HT1080 (cell line): ENCODE measurements around the gene TBC1D9B. TPM values are rescaled to one million over a fixed set of nuclear protein-coding genes. Genes with fewer than 3 reads are reported as not detected.
A peak's percentile ranks its signal among the peaks of the same experiment; 100 is the strongest.

ENCODE experiments used
- DNase-seq: peaks from one replicate; pipeline ENCODE4 v3.0.0-alpha.2; 2015; ENCODE audit warnings: low read depth
- total RNA-seq: library from RNA; depleted of rRNA; stranded (reverse); fragments of >200 nt; shearing (Covaris generic); gene quantifications from 2 replicates; pipeline ENCODE4 v1.2.3, GENCODE V29; 2014

The TBC1D9B gene
- total RNA-seq, 1 experiment from 2014 or later, result 46.2 TPM

DNA sequence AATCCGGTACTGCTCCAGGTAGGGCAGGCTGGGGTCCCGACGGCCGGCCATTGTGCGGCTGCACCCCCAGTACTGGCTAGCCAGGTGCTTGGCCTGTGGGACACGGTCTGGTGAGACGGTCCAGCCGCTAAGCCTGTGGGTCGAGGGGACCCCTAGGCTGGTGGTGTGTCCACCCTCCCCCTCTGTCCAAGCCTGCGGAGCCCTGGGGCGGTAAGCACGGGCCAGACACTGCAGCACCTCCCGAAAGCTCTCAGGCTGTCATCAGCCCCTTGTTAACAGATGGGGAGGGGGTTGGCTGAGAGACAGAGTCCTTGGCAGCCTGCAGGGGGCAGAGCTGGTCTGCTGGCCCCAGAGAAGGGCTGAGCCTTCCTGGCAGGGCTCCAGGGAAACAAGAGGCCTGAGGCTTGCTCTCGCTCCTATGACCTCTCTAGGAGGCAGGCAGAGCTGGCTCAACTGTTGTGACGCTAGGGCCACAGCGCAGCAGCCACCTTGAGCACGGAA, 37.2 kb downstream of the TBC1D9B start:
- peak; percentile 18 for DNase-seq

DNA sequence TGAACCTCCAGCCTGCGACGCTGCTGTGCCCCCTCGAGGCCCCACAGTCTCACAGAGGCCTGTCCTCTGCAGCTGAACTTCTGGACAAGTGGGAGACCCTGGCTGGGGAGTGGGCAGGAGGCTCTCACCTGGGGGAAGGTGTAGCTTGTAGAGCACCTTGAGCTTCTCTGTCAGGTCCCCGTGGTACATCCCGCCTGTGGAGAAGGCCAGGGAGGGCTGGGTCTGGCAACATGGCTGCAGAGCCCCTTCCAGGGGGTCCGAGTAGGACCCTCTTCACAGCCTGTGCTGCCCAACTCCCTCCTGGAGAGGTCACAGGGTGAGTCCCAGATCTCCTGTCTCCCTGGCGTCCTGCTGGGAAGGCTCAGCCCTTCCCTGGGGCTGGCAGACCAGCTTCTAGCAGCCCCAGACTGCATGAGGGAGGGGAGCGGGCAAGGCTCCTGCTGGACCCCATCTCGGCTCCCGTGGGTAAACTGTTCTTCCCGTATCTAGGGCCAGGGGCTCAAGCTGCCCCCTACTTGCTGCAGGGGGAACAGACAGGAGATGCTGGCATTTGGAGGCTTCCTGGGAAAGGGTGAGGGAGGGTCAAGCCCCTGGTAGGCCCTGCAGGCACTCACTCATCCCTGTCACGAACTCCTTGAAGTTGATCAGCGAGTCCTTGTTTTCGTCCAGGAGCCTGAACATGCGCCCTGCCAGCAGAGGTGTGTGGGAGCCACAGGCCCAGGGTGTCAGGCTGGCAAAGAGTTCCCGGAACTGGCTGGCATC, 37.9 kb downstream of the TBC1D9B start:
- no peak for DNase-seq

DNA sequence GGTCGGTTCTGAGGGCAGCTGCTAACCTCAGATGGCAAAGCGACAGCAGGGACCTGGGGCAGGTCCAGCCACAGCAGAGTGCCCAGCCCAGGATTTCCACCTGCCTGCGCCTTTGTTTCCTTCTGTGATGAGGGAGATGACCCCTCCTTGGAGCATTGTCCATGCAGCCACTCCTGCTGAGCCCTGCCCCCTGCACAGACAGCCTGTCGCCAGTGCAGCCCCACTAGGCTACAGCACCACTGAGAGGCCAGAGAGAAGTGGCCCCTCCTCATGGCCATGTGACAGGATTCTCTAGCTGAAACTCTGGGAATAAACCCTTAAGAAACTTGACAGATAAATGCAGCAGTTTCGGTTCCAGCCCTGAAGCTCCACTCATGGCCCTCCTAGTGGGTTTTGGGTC, 38.6 kb downstream of the TBC1D9B start:
- DNase-seq, result no peak

DNA sequence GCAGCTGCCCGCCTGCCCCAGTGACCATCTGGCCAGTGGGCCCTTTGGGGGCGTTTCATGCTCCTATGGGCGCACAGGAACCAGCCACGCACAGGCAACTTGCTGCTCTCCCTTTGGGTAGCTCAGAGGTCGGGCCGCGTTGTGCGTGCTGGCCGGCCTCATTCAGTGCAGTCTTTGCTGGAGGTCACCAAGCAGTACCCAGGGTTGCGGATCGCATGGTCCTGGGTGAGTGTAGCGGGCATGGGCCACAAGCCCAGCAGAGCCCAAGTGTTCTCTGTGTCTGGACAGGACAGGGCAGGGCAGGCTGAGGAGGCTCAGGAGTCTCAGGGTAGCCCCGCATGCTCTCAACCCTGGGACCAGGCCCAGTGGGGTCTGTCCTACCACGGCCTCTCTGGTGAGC, 39.2 kb downstream of the TBC1D9B start:
- no peak for DNase-seq

DNA sequence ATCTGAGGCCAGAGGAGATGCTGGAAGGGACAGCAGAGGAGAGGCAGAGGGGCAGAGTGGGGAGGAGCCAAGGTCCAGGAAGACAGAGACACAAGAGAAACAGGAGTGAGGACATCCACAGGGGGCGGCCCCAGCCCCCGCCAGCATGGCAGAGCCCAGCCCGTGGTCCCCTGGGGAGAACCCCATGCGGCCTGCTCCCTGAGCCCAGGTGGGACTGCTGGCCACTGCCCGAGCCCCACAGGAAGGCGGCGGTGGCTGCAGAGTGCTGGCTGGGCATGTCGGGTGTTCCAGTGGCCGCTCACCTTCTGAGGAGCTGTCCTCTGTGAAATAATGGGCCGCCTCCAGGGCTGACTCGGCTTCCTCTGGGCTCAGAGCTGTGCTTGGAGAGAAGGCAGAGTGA, 40.2 kb downstream of the TBC1D9B start:
- DNase-seq, result no peak

DNA sequence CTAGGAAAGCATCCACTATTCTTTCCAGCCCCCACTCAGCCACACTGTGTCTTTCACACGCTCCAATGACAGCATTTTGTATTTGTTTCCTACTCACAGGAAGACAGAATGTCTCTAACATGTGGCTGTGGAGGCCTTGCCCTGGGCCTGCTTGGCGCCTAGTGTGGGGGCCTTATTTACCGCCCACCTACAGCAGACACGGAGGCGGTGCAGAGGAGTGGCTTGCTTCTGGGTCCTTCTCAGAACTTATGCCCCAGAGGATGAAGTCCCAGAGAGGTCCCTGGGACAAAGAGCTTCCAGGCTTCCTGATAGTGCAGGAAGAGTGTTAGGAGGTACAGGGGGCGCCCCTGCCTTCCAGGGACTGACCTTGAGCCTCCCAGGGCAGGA, 40.6 kb downstream of the TBC1D9B start:
- no peak for DNase-seq

DNA sequence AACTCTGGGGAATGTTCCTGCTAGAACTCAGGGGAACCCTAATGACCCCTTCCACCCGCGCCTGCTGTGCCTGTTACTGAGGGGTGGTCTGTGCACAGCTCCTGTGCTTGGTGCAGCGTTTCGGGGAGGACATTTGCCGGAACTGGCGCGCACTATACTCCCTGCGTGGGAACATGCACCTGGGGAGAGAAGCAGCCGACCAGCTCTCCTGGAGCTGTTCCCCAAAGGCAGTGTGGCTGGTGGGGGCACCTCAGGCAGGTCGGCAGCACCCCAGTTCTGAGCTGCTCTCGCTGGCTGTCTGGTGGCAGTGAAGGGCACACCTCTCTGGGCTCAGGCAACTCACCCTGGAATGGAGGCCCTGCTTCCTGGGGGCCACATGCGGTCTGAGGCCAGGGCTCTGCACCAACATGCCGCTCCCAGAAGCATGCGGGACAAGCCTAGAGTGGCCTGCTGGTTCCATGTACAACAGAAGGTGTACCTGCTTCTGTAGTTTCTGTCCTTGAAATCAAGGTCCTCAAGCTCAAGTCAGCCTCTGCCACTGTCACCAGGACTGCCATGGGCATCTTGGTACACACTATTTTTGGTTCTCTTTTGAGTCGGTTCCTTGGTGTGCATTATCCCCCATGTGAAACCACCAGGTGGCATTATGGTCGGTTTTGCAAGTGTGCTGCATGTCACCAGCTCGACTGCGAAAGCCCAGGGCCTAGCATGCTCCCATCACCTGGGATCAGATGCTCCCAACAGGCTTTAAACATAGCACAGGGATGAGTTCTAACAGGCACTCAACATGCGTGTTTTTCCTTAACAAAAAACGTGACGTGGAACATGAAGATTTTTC, 41.2 kb downstream of the TBC1D9B start:
- DNase-seq, result no peak

DNA sequence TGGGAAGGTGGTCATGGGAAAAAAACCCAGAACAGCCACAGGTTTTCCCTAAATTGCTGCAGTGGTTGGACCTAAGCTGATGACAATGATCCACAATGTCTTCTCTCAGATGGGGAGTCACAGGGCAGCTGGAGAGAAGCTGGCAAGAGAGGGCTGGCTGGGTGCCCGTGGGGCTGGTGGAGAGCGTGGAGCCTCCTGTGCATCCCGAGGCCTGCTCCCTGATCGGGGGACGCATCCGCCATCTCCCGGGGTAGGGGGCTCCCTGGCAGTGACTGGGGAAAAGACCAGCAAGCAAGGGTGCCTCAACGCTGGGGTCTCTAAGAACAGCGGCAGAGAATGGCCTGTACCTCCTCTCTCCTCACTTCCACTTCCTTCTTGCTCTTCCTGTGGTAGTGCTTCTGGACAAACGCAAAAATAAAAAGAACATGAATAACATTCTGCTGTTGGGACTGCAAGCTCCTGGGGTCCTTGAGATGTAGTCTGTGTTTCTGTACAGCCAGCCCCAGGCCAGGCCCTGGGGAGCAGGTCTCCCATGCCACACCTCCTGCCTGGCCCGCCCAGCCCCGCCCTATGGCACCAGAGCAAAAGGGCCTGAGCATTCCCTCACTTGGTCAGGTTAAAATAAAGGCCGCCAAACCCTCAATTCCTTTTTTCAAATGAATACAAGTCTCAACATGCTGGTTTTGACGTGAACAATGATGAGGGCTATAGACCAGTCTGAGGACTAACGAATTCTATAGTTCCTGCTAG, 42.0 kb downstream of the TBC1D9B start:
- no peak for DNase-seq

DNA sequence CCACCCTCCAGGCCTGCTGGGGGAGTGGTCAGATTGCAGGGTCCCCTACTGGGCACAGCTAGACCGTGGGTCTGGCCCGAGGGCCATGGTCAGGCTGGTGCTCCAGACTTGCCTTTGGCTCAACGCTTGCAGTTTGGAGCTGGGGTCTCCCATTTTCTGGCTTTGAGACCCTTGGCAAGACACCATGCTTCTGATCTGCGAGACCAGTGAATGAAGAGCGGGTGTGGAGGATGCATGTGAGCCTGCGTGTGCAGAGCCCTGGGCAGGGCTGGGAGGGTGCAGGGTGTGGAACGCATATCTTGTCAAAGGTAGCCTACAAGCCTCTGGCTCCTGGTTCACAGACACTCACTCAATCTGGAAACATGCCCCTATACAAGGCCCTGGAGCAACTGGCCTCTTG, 43.0 kb downstream of the TBC1D9B start:
- DNase-seq, result no peak

DNA sequence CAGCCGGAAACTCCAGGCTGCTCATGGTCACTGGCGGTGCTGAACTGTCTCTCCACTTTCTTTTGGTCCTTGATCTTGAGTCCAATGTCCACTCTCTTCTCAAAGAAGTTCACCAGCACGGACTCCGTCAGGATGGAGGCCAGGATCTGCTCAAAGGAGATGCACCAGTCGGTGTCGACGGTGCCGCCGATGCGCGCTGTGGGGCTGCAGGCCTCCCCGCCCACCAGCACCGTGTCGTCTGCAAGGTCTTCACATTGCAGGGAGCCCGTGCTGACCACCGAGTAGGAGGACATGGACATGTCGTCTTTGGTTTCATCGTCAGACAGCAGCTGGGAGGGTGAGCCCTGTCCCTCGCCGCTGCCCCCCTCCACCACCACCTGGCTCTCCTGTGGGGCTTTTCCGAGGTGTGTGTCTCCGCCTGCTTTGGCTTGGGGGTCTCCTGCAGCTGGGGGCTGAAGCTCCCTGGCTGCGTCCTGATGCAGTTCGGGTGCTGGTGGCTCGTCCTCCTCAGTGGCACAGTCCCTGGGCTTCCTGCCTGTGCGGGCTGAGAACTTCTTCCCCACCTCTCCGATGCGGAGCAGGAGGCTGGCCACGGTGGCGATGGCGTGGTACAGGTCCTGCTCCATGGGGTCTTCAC, 44.1 kb downstream of the TBC1D9B start:
- no peak for DNase-seq

DNA sequence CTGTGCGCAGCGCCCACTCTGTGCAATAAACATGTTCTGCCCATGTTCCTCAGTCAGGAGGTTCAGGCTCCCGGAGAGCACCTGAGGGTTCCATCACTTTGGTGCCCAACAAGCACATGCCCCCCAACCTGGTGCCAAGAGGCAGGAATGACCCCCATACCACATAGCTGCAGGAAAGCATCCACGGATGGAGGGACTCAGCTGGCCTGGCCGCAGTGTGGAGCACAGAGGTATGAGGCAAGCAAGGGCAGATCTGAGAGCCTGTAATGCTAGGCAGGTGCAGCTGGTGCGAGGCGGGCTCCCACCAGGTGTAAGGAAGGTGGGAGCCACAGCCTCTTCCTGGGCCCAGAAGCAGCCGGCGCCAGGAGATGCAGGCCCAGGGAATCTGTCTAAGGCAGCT, 44.8 kb downstream of the TBC1D9B start:
- no peak for DNase-seq

DNA sequence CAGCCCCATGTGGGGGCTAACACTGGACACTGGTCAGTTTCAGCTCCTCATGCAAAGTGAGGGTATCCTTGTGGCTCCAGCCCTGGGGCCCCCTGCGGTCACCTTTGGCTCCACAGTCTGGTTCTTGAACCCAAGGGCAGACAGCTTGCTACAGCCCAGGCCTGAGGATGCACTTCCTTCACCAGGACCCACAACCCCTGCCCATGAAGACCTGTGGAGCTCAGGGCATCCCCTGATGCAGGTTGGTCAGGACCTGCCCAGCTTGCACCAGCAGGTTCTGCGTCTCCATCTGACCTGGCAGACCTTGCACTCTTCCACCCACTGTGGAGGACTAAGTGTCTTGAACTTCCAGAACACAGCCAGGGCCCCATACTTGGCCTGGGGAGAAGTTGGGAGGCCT, 45.4 kb downstream of the TBC1D9B start:
- DNase-seq, result no peak

DNA sequence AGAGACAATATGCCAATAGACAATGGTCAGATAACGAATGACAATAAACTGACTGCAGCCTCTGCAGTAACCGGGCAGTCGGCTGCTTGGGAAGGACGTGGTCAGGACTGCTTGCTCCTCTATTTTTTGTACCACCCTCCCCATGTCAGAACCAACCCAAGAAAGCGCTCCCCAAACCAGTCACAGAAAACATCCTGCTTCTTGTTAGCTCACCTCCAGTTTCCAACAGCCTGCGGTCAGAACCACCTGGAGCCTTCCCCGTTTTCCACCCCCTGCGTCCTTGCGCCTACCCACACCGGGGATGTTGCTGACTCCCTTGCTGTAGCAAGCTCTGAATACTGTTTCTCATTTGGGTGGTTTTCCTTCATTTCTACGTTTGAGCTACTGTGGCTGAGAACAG, 47.4 kb downstream of the TBC1D9B start:
- DNase-seq, result no peak

DNA sequence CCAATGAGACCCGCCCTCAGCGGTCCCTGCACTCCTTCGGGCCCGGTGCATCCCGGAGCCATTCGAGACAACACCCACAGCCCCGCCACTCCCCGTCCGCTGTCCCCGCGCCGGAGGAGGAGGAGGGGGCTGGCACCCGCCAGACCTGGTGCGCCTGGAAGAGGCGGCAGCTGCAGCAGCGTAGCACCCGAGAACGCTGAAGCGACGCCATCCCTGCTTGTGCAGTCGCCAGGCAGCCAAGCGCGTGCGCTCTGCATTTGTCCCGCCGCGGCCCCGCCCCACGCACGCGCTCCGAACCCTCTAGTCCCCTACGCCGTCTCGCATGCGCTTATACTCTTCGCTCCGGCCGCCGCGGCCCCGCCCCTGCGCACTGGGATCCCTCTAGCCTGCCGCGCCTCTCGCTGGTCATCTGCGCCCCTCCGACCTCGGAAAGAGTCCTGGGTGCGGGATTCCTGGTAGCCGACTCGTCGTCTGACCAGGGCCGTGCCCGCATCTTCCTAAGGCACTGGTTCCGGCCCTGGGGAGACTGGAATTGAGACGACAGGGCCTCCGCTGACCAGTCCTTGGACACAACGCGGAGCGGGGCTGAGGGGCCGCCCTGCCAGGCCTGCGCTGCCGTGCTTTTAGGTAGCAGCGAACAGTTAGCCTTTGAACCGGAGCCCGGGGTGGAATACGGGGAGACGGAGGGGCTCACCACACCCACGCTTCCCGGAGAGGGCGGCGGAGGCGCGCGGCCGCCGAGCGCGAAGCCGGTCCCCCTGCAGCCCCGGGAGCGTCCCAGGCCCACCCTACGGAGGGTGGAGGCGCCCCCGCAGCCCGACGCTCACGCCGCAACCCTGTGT, 48.9 kb downstream of the TBC1D9B start, which contains the start of gene MRNIP:
Gene MRNIP (minus strand): TSS at position 232 of the 842 bp plus-strand sequence. CDS start 21 bp downstream, at position 211.
- peak; percentile 94 for DNase-seq

DNA sequence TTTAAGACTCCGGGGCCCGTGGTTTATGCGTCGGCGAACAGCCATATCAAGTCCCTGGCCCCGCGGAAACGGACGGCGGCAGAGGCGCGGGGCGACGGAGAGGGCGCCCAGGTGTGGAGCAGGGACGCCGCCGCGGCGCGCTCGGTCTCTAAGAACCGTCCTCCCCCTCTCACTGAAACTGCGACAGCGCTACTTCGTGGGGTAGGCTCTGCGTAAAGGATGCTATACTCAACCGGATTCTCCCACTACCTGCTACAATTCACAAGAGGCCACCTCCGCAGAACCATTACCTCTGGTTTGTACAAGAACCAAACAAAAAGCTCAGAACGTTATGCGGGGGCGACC, 49.5 kb downstream of the TBC1D9B start:
- DNase-seq, result no peak

DNA sequence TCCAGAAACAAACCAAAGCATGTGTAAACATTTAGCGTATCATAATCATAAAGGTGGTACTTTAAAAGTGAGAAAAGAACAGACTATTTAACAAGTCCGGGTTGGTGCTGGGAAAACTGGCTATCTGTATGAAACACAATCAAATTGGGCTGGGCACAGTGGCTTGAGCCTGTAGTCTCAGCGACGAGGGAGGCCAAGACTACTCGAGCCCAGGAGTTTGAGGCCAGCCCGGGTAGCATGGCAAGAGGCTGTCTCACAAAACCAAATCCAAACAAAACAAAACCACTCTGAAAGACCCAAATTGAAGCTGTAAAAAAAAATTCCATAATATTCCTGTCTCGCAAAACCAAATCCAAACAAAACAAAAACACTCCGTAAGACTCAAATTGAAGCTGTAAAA, 53.3 kb downstream of the TBC1D9B start:
- DNase-seq, result no peak

DNA sequence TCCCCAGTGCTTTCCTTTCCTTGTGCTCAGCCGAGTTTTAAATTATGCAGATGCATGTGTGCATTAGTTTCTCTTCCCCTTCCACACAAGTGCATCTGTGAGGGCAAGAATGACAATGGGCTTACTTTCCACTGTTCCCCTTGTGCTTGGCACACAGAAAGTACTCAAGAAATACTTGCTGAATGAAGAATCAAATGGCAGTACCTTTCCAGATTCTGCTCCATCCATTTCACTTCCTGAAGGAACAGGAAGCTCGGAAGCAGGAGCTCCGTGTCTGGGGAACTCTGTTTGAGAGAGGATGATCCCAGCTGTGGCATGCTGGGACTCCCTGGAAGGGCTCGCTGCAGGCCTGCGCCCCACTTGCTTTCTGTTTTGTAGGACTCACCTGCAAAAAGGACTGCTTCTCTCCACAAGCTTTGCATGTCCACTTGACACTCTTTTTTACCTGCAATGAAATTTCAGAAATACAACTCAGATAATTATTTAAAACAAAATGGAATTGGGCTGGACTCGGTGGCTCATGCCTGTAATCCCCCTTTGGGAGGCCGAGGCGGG, 54.6 kb downstream of the TBC1D9B start:
- no peak for DNase-seq

DNA sequence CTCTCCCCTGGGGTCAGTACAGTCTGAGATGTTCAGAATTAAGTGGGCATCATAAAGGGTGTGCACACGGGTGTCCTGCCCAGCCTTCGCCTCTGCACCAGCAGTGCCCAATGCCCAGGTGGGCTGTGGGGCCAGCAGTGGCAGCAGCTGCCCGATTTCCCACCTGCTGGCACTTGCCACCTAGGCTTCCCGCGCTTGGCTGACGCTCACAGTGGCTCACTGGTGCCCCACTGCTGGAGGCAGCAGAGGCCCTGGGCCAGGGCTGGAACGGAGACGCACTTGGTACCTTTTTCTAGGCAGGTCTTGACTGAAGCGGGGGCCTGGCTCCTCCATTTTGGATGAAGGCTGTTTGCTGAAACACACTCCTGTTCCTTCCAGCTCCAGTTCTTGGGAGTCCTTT, 66.1 kb downstream of the TBC1D9B start:
- no peak for DNase-seq

DNA sequence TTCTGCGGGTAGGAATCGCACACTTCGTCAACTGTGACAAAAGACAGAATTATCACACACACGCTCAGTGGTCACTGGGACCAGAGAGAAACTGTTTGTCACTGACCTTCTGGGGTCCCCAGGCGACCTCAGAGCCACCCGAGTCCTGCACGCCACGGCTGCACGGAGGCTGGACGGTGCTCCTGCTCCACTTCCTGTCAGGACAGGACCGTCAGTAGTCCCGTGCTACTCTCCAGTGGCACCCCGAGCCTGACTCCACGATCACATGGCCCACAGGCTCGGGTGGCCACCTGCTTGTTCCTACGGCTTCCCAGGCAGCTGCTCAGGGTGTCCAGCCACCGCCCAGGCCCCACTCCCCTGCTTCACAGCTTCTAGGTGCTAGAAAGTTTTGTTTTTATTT, 66.9 kb downstream of the TBC1D9B start:
- no peak for DNase-seq

DNA sequence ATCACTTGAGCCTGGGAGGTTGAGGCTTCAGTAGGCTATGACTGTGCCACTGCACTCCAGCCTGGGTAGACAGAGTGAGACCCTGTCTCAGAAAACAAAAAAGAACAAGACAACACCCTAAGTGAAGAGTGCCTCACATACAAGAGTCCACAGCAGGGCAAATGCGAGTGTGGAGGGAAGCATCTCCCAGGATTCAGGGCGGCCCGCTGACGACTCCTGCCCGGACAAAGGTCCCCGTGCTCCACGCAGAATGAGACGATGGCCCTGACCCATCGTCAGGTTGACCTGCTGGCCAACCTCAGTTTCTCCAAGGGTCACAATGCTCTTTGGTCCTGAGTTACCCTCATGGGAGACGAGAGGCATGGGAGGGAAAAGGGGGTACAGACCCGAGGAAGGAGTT, 67.4 kb downstream of the TBC1D9B start:
- DNase-seq, result no peak
